ENCODE measurements around the gene HIRIP3. TPM values are rescaled to one million over a fixed set of nuclear protein-coding genes. Genes with fewer than 3 reads are reported as not detected.

The HIRIP3 gene
- total RNA-seq, 2 experiments from 2014 or later = 39.5 to 41.4 TPM

DNA sequence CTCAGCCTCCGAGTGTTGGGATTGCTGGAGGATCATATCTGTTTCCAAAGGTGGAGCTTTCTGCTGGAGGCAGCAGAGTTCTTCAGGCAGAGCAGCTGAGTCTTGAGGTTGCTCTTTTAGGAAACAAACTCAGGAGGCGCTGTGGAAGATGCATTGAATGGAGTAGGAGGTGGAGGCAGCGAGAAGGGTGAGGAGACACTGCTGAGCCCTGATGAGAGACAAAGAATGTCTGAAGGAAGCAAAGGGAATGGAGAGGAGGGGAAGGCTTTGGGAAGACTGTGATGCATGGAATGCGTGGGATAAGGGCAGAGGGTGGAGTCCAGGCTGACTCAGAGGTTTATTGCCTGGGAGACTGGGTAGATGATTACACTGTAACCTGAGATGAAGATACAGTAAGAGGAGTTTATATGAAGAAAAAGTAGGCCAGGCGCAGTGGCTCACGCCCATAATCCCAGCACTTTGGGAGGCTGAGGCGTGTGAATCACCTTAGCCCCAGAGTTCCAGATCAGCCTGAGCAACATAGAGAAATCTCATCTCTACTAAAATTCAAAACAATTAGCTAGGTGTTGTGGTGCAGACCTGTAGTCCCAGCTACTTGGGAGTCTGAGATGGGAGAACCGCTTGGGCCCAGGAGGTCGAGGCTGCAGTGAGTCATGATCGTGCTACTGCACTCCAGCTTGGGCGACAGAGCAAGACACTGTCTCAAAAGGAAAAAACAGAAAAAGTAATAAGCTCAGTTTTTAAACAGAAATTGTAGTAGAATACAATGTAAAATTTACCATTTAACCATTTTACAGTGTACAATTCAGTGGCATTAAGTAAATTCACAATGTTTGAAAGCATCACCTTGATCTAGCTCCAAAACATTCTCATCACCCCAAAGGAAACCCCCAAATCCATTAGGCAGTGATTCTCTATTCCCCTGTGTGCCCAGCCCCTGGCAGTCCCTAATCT lies 51.3 kb downstream of the HIRIP3 start:
- Mint-ChIP-seq H3K9me3 (no peaks in the 10 kb centered on the region), H3K27me3 (no peaks in the 10 kb centered on the region), H3K4me1 (peaks cover 3% of the 10 kb centered on the region), H3K4me3 (no peak overlapping the region), H3K36me3 (no peaks in the 10 kb centered on the region), H3K27ac (no peak overlapping the region)
- DNase-seq = no peak

Other genes starting within 250 kb of the HIRIP3 start
- 10 to 100 TPM; 17.3 to 19.1 TPM for gene C16orf54, start 249.6 kb downstream of the HIRIP3 start, total RNA-seq
- gene ZG16, start 217.4 kb downstream of the HIRIP3 start, total RNA-seq = not detected
- 100 to 1,000 TPM; 145 to 150 TPM for gene KIF22, start 204.9 kb downstream of the HIRIP3 start, total RNA-seq
- 100 to 1,000 TPM; 427 to 438 TPM for gene MAZ, start 189.1 kb downstream of the HIRIP3 start, total RNA-seq
- 1 to 10 TPM in 1 of 2 experiments, under 1 TPM in 1; 0.52 to 1.3 TPM for gene PRRT2, start 183.4 kb downstream of the HIRIP3 start, total RNA-seq
- gene PAGR1, start 179.5 kb downstream of the HIRIP3 start, total RNA-seq = 10 to 100 TPM; 33.7 to 34.8 TPM
- gene MVP, start 175.2 kb downstream of the HIRIP3 start, total RNA-seq = 10 to 100 TPM; 30.7 to 30.8 TPM
- 10 to 100 TPM; 46.8 to 50.6 TPM for gene CDIPT, start 132.4 kb downstream of the HIRIP3 start, total RNA-seq
- under 1 TPM in 1 of 2 experiments, not detected in 1; 0.32 TPM for gene SEZ6L2, start 96.1 kb downstream of the HIRIP3 start, total RNA-seq
- 1 to 10 TPM; 1.3 to 2.0 TPM for gene ASPHD1, start 95.1 kb downstream of the HIRIP3 start, total RNA-seq
- 10 to 100 TPM; 27.2 to 30.3 TPM for gene KCTD13, start 69.4 kb downstream of the HIRIP3 start, total RNA-seq
- gene TMEM219, start 33.5 kb downstream of the HIRIP3 start, total RNA-seq = 10 to 100 TPM; 29.3 TPM
- gene TAOK2, start 21.7 kb downstream of the HIRIP3 start, total RNA-seq = 10 to 100 TPM; 24.9 to 26.4 TPM
- 10 to 100 TPM; 83.8 to 91.1 TPM for gene INO80E, start 624 bp upstream of the HIRIP3 start, total RNA-seq
- 1 to 10 TPM in 1 of 2 experiments, under 1 TPM in 1; 0.89 to 1.4 TPM for gene DOC2A, start 15.4 kb upstream of the HIRIP3 start, total RNA-seq
- not detected for gene C16orf92, start 27.6 kb upstream of the HIRIP3 start, total RNA-seq
- gene TLCD3B, start 35.7 kb upstream of the HIRIP3 start, total RNA-seq = 1 to 10 TPM; 1.2 to 2.0 TPM
- 1,000 to 10,000 TPM; 2,800 to 2,893 TPM for gene ALDOA, start 70.1 kb upstream of the HIRIP3 start, total RNA-seq
- gene PPP4C, start 80.4 kb upstream of the HIRIP3 start, total RNA-seq = 100 to 1,000 TPM; 125 to 127 TPM
- gene TBX6, start 96.3 kb upstream of the HIRIP3 start, total RNA-seq = 1 to 10 TPM in 1 of 2 experiments, under 1 TPM in 1; 0.74 to 1.1 TPM
- 10 to 100 TPM; 11.8 to 12.1 TPM for gene YPEL3, start 100.6 kb upstream of the HIRIP3 start, total RNA-seq
- gene GDPD3, start 117.9 kb upstream of the HIRIP3 start, total RNA-seq = 1 to 10 TPM; 1.7 to 4.3 TPM
- 10 to 100 TPM; 38.9 to 41.6 TPM for gene MAPK3, start 127.6 kb upstream of the HIRIP3 start, total RNA-seq
- 100 to 1,000 TPM; 972 to 977 TPM for gene CORO1A, start 188.0 kb upstream of the HIRIP3 start, total RNA-seq
- 100 to 1,000 TPM; 252 to 257 TPM for gene BOLA2B, start 198.0 kb upstream of the HIRIP3 start, total RNA-seq
- 10 to 100 TPM; 64.2 to 65.7 TPM for gene SLX1A, start 198.3 kb upstream of the HIRIP3 start, total RNA-seq
- 10 to 100 TPM in 1 of 2 experiments, 1 to 10 TPM in 1; 9.6 to 12.3 TPM for gene SULT1A3, start 203.6 kb upstream of the HIRIP3 start, total RNA-seq

Measured in activated naive CD8-positive, alpha-beta T cell treated with anti-CD3 and anti-CD28 coated beads for 36 hours (primary cell).